SU-DHL-6 (cell line): ENCODE data around the gene BCL6.

Experiments
- H2AFZ ChIP-seq: fragments of 200-600 bp; sonication (generic); 2 replicates; pipeline ENCODE4 v1.6.1; 2014; ENCODE audit warnings: low read depth, mild to moderate bottlenecking, moderate library complexity, mixed read lengths, antibody characterized with exemption, low read length; ENCODE audit not compliant: severe bottlenecking
- H3F3A ChIP-seq: fragments of 200-600 bp; shearing (Covaris generic); 2 replicates; pipeline ENCODE4 v1.6.0; 2016; ENCODE audit warnings: antibody characterized with exemption, mild to moderate bottlenecking; ENCODE audit not compliant: insufficient read depth
- H3K27ac ChIP-seq: fragments of 200-600 bp; sonication (generic); 2 replicates; pipeline ENCODE4 v1.5.1; 2016; ENCODE audit warnings: low read depth, mild to moderate bottlenecking, low read length, moderate library complexity, mixed read lengths
- H3K27me3 ChIP-seq: fragments of 200-600 bp; sonication (generic), shearing (Covaris generic); 2 replicates; pipeline ENCODE4 v1.6.0; 2014; ENCODE audit warnings: mild to moderate bottlenecking, low read length
- H3K36me3 ChIP-seq: fragments of 200-600 bp; sonication (generic); 2 replicates; pipeline ENCODE4 v1.6.1; 2014; ENCODE audit warnings: mild to moderate bottlenecking, low read length, mixed read lengths
- H3K4me2 ChIP-seq: fragments of 300-600, 200-600 bp; shearing (Covaris generic), sonication (generic); 2 replicates; pipeline ENCODE4 v1.6.0; 2014; ENCODE audit warnings: low read length, low read depth, mild to moderate bottlenecking; ENCODE audit not compliant: poor library complexity, severe bottlenecking
- H3K4me3 ChIP-seq: fragments of 200-600 bp; sonication (generic); 2 replicates; pipeline ENCODE4 v1.5.1; 2014; ENCODE audit warnings: antibody characterized with exemption, low read length, mild to moderate bottlenecking, mixed read lengths; ENCODE audit not compliant: insufficient read depth, poor library complexity, severe bottlenecking
- H3K79me2 ChIP-seq: fragments of 200-600 bp; sonication (generic); 2 replicates; pipeline ENCODE4 v1.6.1; 2014; ENCODE audit warnings: mild to moderate bottlenecking, low read length, moderate library complexity; ENCODE audit not compliant: insufficient read depth
- H3K9ac ChIP-seq: fragments of 200-600 bp; sonication (generic); 2 replicates; pipeline ENCODE4 v1.7.0; 2014; ENCODE audit warnings: mild to moderate bottlenecking, low read length
- H3K9me2 ChIP-seq: fragments of 200-600 bp; sonication (generic); replicated peaks from 2 replicates; pipeline ENCODE4 v1.6.1; 2014; ENCODE audit warnings: low read length; ENCODE audit not compliant: insufficient read depth
- H3K9me3 ChIP-seq: fragments of 200-600 bp; sonication (generic); 2 replicates; pipeline ENCODE4 v1.6.1; 2014; ENCODE audit warnings: low read length, mixed read lengths; ENCODE audit not compliant: insufficient read depth
- H4K20me1 ChIP-seq: fragments of 200-600 bp; sonication (generic); 2 replicates; pipeline ENCODE4 v1.6.1; 2014; ENCODE audit warnings: low read depth, mild to moderate bottlenecking, antibody characterized with exemption, low read length, moderate library complexity, mixed read lengths
- CTCF ChIP-seq: fragments of 200-600 bp; sonication (generic); IDR thresholded peaks from one replicate; pipeline ENCODE4 v1.5.1; 2017; ENCODE audit warnings: antibody characterized with exemption, mild to moderate bottlenecking, low read length, moderate library complexity; ENCODE audit not compliant: insufficient read depth, poor library complexity, severe bottlenecking
- EZH2phosphoT487 ChIP-seq: fragments of 200-600 bp; sonication (generic), shearing (Covaris generic); conservative IDR thresholded peaks from 2 replicates; pipeline ENCODE4 v1.6.1; 2018; ENCODE audit warnings: mild to moderate bottlenecking, antibody characterized with exemption, low read length, moderate library complexity, mixed read lengths

The BCL6 gene

DNA sequence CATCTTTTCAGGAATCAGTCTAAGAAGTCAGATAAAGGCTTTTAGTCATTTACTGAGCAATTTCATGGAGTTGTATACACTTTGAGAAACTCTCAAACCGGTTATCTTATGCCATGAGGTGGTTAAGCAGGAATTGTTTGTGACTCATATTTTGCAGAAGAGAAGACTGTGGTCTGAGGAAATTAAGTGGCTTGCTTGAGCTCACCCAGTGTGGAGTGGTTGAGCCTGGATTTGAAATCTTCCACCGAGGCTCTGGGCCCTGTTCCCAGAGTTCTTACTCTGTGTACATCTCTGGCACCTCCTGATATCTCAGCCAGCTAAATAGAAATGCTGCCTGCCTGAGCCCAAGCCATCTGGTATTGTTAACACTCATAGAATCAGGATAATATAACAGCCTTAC, 37.8 kb upstream of the BCL6 start:
- Histone ChIP-seq H4K20me1 (no peaks in the 10 kb centered on the region), H3K4me2 (no peak overlapping the region), H3K9ac (no peak overlapping the region), H3K4me3 (no peak overlapping the region), H3K9me2 (no peaks in the 10 kb centered on the region), H3K9me3 (no peaks in the 10 kb centered on the region), H3K36me3 (no peaks in the 10 kb centered on the region), H3F3A (no peaks in the 10 kb centered on the region), H3K27me3 (no peaks in the 10 kb centered on the region), H3K79me2 (no peaks in the 10 kb centered on the region), H3K27ac (no peak overlapping the region), H2AFZ (no peak overlapping the region)
- TF ChIP-seq CTCF: no peak

DNA sequence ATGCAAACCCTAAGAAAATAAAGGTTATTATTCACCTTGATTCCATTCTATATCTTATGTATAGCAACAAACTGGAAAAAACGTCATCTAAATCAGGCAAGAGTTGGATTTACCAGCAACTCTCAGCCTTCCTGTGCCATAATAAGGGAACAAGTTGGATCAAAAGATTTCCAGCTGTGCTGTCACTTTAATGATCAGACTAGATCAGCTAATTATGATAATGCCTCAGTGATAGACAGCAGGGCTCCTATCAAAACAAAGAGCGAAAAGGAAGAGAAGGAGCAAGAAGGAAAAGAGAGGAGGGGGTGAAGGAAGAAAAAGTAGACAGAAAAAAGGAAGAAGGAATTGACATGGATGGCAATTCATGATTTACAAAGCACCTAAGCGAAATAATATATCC, 36.7 kb upstream of the BCL6 start:
- no peak for TF ChIP-seq EZH2phosphoT487
- no peak for TF ChIP-seq CTCF
- Histone ChIP-seq H3K36me3 (no peaks in the 10 kb centered on the region), H3K27ac (no peak overlapping the region), H3K9me2 (no peaks in the 10 kb centered on the region), H3K79me2 (no peaks in the 10 kb centered on the region), H3K27me3 (no peaks in the 10 kb centered on the region), H3F3A (no peaks in the 10 kb centered on the region; the same call in 1 of the 2 replicates), H3K9me3 (no peaks in the 10 kb centered on the region), H4K20me1 (no peaks in the 10 kb centered on the region), H3K9ac (no peak overlapping the region), H3K4me3 (no peak overlapping the region), H3K4me2 (no peak overlapping the region), H2AFZ (no peak overlapping the region)

GRCh38 chr3:187781001-187781400, 35.7 kb upstream of the BCL6 start:
- H2AFZ ChIP-seq: no peak overlapping the region
- H3K4me2 ChIP-seq: no peak overlapping the region
- no peak overlapping the region for H3K27ac ChIP-seq
- TF ChIP-seq CTCF: no peak
- no peak for TF ChIP-seq EZH2phosphoT487
- no peaks in the 10 kb centered on the region; the same call in 1 of the 2 replicates for H3F3A ChIP-seq
- H3K9ac ChIP-seq: no peak overlapping the region
- no peaks in the 10 kb centered on the region for H4K20me1 ChIP-seq
- H3K4me3 ChIP-seq: no peak overlapping the region
- no peaks in the 10 kb centered on the region for H3K79me2 ChIP-seq
- no peaks in the 10 kb centered on the region for H3K36me3 ChIP-seq
- no peaks in the 10 kb centered on the region for H3K9me3 ChIP-seq
- no peaks in the 10 kb centered on the region for H3K27me3 ChIP-seq
- no peaks in the 10 kb centered on the region for H3K9me2 ChIP-seq

GRCh38 chr3:187778726-187779125, 33.5 kb upstream of the BCL6 start:
- Histone ChIP-seq H3F3A (no peaks in the 10 kb centered on the region; the same call in 1 of the 2 replicates), H3K9me2 (no peaks in the 10 kb centered on the region), H3K79me2 (no peaks in the 10 kb centered on the region), H3K27ac (no peak overlapping the region), H2AFZ (no peak overlapping the region), H3K9ac (no peak overlapping the region), H3K4me3 (no peak overlapping the region), H3K36me3 (no peaks in the 10 kb centered on the region), H3K27me3 (no peaks in the 10 kb centered on the region), H3K4me2 (no peak overlapping the region), H4K20me1 (no peaks in the 10 kb centered on the region), H3K9me3 (no peaks in the 10 kb centered on the region)
- TF ChIP-seq EZH2phosphoT487: no peak
